ENCODE measurements around the gene PRKCH. TPM values are rescaled to one million over a fixed set of nuclear protein-coding genes. Genes with fewer than 3 reads are reported as not detected.
"Not testable (repeated sequence)": the region's sequence is repeated elsewhere in the genome, so short reads cannot be mapped to it uniquely, and the experiment has no call there.

The PRKCH gene
- total RNA-seq, 1 experiment from 2014 or later: 6.8 TPM

DNA sequence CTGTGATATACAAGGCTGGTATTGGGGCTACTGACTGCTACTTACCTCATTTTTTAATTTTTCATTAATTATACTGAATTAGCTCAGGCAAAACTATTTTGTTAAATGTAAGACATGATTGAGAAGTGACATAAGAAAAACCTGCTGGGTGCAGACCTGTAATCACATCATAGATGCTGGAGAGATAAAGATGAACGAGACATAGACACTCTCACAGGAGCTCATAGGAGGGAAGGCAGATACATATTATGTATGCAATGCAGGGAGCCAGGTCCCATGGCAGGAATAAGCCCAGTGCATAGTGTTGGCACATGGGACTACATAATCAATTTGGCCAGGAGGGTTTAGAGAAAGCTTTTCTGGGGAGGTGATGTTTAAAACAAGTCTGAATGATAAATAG, 74.9 kb downstream of the PRKCH start:
- Histone ChIP-seq H3K27ac (no peak overlapping the region), H3K9me3 (replicated peaks) (no peaks in the 10 kb centered on the region), H3K36me3 (no peaks in the 10 kb centered on the region), H3K4me3 (no peak overlapping the region), H3K27me3 (no peaks in the 10 kb centered on the region), H3K4me1 (no peaks in the 10 kb centered on the region)
- no peak for DNase-seq

DNA sequence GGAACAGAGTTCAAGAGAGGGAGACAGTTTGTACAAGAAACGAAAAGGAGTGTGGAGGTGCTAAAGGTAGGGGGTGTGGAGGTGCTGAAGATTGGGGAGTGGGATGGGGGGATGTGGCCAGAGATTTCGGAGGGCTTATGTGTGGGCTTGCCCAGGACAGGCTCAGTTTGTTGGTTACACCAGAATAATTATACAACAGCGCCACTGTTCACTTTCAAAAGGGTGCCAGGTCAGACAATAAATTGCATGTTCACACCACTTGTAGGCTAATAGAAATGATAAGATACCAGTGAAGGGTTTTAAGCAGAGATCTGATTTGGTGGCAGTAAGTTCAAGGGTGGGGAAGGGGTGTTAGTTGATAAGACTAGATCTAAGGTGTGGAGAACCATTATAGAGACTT, 75.3 kb downstream of the PRKCH start:
- Histone ChIP-seq H3K27me3 (no peaks in the 10 kb centered on the region), H3K27ac (no peak overlapping the region), H3K9me3 (replicated peaks) (no peaks in the 10 kb centered on the region), H3K4me3 (no peak overlapping the region), H3K4me1 (no peaks in the 10 kb centered on the region), H3K36me3 (no peaks in the 10 kb centered on the region)
- no peak for DNase-seq

DNA sequence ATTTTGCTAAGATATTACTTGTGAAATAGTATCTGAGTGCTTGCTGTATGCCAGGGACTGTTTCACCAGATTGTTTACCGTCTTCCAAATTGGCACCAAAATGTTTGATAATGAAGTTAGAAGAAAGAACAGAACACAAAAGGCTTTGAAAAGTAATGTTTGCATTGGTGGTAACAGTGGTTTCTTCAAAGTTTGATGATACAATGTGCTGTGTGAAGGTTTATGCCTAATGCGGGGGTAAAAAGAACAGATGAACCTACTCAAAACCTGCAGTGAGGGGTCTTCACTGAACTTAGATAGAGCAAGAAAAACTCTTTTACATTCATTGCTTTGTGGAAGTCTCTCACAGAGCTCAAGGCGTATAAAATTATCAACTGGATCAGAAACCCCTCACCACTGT, 76.2 kb downstream of the PRKCH start:
- no peak for DNase-seq
- Histone ChIP-seq H3K36me3 (no peaks in the 10 kb centered on the region), H3K4me1 (no peaks in the 10 kb centered on the region), H3K4me3 (no peak overlapping the region), H3K27me3 (no peaks in the 10 kb centered on the region), H3K9me3 (replicated peaks) (no peaks in the 10 kb centered on the region), H3K27ac (no peak overlapping the region)

DNA sequence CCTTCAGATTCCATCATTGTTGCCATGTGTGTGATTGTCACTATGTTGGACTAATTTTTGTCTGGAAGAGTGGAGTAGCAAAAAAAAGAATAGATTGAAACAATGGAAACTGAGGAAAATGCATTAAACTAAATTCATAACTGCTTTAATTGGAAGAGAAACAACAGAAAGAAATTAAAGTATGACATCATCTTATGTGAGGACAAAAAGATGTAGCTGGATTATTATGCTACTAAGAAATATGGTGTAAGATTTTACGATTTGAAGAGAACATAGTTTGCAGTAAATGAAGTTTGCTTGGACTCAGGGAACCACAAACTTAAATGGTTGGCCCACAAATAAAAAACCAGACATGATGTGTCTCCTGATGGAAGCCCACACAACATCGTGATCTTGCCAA, 76.8 kb downstream of the PRKCH start:
- Histone ChIP-seq H3K4me1 (no peaks in the 10 kb centered on the region), H3K27ac (no peak overlapping the region), H3K9me3 (replicated peaks) (no peaks in the 10 kb centered on the region), H3K36me3 (no peaks in the 10 kb centered on the region), H3K4me3 (no peak overlapping the region), H3K27me3 (no peaks in the 10 kb centered on the region)
- DNase-seq: no peak

DNA sequence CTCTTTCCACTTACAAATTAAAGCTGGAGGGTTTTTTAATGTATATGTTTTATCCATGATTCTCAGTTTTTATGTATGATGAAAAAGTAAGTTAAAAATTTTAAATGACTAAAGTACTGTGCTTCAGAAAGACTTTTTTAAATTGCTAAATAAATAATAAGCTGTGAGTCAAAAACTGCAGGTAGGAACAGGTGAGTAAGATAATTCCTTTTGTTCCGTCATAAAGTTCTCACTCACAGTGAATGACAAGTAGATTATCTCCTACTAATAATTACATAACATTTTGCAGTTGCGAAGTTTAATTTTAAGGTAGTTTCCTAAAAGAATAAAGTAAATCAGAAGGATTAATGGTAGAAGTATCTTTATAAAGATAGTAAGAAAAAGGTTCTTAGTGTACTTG, 78.0 kb downstream of the PRKCH start:
- DNase-seq: no peak
- Histone ChIP-seq H3K36me3 (no peaks in the 10 kb centered on the region), H3K4me1 (no peaks in the 10 kb centered on the region), H3K27ac (no peak overlapping the region), H3K4me3 (no peak overlapping the region), H3K9me3 (replicated peaks) (no peaks in the 10 kb centered on the region), H3K27me3 (no peaks in the 10 kb centered on the region)

DNA sequence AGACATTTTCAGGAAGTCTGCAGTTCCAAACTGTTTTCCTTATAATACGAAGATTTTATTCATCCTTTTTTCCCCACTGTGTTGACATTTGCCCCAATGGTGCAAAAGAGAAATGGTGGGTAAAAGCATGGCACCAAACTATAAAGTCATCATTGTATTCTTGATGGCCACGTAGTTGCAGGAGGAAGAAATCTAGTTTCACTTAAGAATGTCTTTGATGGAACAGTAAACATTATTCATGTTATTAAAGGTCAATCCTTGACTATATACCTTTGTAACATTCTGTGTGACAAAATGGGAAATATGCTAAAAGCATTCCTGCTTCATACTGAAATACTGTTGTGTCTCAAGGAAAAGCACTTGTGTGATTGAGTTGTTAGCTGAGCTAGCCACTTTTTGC, 80.1 kb downstream of the PRKCH start:
- H3K27me3 ChIP-seq: no peaks in the 10 kb centered on the region
- no peak overlapping the region for H3K4me3 ChIP-seq
- no peaks in the 10 kb centered on the region for H3K9me3 ChIP-seq (replicated peaks)
- H3K36me3 ChIP-seq: no peaks in the 10 kb centered on the region
- no peaks in the 10 kb centered on the region; the same call in 1 of the 2 replicates for H3K4me1 ChIP-seq
- DNase-seq: no peak
- no peak overlapping the region for H3K27ac ChIP-seq

DNA sequence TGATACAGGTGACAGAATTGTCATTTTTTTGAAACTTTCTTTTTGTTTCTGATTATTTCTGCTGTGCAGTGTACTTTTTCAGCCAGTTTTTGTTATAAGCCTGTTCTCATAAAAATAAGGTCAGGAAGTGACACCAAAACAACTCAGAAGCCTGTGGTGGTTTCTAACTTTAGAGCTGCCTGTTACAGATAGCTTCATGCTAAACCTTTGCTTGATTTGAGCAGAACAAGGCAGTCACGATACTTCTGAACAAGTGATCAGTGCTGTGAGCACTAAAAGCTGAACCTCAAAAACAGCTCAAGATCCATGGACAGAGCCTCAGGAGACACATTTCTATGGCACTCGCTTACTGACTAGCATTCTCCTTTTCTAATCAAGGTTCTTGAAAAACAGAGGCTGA, 82.0 kb downstream of the PRKCH start:
- Histone ChIP-seq H3K9me3 (replicated peaks) (no peaks in the 10 kb centered on the region), H3K4me1 (no peaks in the 10 kb centered on the region; the same call in 1 of the 2 replicates), H3K4me3 (no peak overlapping the region), H3K27ac (no peak overlapping the region), H3K27me3 (no peaks in the 10 kb centered on the region), H3K36me3 (no peaks in the 10 kb centered on the region)
- no peak for DNase-seq

DNA sequence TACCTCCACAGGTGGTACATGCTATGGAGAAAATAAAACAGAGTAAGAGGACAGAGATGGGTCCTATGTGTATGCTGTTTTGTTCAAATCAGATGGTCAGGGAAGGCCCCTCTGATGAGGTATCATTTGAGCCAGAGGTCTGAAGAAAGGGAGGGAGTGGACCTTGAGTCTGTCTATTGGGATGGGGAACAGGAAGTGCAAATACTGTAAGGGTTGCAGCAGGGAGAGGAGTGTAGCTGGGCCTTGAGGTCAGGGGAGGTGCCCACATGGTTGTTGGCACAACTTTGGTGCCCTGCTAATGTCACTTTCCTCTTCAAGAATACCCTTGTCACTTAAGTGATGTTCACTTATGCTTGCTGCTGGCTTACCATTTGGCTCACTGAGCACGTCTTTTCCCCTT, 83.3 kb downstream of the PRKCH start:
- Histone ChIP-seq H3K27ac (no peak overlapping the region), H3K9me3 (replicated peaks) (no peaks in the 10 kb centered on the region), H3K4me1 (no peaks in the 10 kb centered on the region; the same call in 1 of the 2 replicates), H3K36me3 (no peaks in the 10 kb centered on the region), H3K4me3 (no peak overlapping the region), H3K27me3 (no peaks in the 10 kb centered on the region)
- no peak for DNase-seq

DNA sequence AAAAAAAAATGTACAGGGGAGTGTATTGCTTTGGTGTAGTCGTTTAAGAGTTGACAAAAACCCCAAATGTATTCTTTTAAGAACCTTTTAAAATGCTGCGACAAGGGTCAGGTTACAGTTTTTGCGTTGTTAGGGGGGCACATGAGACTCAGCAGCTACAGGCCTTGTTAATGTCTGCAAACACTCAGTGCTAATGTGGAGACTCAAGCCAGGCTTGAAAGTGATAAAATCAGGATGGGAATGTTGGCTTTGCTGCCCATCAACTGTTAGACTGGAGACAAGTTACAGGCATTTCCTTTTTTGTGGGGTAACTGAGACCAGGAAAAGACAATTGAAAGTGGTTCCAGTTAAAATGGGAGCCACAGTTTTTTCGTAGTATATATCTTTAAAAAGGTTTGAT, 84.8 kb downstream of the PRKCH start:
- Histone ChIP-seq H3K4me3 (no peak overlapping the region), H3K4me1 (no peaks in the 10 kb centered on the region; the same call in 1 of the 2 replicates), H3K27me3 (no peaks in the 10 kb centered on the region), H3K9me3 (replicated peaks) (no peaks in the 10 kb centered on the region), H3K36me3 (no peaks in the 10 kb centered on the region), H3K27ac (no peak overlapping the region)
- peak in 1 of 2 experiments; percentile 22 for DNase-seq

DNA sequence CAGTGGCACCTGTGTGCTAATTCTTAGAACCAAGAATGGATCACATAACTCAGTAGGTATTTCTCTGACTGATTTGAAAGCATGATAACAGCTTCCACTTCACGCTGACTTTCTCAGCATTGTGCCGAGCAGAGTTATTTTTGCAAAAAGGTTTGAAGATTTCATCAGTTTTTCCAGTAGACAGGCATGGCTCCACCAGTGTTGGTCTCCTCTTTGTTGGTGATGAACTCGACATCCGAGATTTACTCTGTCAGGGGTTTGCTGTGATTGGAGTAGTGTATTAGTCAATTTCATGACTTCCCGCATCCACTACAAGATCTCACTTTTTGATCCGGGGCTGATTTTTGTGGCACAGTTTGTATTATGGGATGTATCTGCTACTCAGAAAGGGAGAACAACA, 85.3 kb downstream of the PRKCH start:
- no peaks in the 10 kb centered on the region for H3K27me3 ChIP-seq
- H3K4me3 ChIP-seq: no peak overlapping the region
- H3K4me1 ChIP-seq: no peaks in the 10 kb centered on the region; the same call in 1 of the 2 replicates
- H3K27ac ChIP-seq: no peak overlapping the region
- DNase-seq: no peak
- H3K36me3 ChIP-seq: no peaks in the 10 kb centered on the region
- no peaks in the 10 kb centered on the region for H3K9me3 ChIP-seq (replicated peaks)

DNA sequence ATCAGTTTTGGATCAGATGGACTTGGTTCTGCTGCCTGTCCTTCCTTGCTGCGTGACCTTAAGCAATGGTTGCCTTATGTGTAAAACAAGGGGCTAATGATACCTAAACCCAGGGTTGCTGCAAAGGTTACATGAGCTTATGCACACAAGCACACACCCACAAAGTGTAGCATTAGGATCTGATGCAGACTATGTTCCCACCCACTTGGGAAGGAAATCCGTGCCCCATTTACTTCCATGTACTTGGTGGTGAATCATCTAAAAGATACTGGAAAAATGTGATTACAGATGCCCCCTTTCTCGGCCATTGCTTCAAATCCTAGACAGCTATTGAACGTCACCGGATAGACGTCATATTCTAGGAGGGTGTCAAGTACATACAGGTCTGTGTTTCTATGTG, 87.1 kb downstream of the PRKCH start:
- Histone ChIP-seq H3K4me3 (no peak overlapping the region), H3K36me3 (no peaks in the 10 kb centered on the region), H3K4me1 (no peaks in the 10 kb centered on the region; the same call in 1 of the 2 replicates), H3K27me3 (no peaks in the 10 kb centered on the region), H3K9me3 (replicated peaks) (no peaks in the 10 kb centered on the region), H3K27ac (no peak overlapping the region)
- no peak for DNase-seq

DNA sequence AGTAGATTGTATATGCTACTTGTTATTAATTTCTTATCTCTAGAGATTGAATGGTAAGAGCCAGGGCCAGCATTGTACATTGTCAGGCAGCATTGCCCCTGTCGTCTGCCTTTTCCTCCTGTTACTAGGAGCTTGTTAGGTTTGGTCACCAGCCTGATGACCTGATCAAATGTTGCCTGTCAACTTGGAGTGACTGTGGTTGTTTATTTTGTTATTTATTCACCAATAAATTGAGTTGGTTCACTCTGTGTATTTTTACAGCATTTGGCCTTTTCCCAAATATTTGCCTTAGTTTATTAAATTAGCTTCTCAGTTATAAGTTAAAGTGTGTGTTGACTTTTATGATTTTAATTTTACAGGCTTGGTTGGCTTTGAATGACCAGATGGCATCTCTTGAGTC, 88.4 kb downstream of the PRKCH start:
- no peaks in the 10 kb centered on the region for H3K27me3 ChIP-seq
- no peaks in the 10 kb centered on the region for H3K36me3 ChIP-seq
- H3K27ac ChIP-seq: no peak overlapping the region
- H3K4me1 ChIP-seq: no peaks in the 10 kb centered on the region; the same call in 1 of the 2 replicates
- H3K4me3 ChIP-seq: no peak overlapping the region
- no peaks in the 10 kb centered on the region for H3K9me3 ChIP-seq (replicated peaks)
- no peak for DNase-seq

DNA sequence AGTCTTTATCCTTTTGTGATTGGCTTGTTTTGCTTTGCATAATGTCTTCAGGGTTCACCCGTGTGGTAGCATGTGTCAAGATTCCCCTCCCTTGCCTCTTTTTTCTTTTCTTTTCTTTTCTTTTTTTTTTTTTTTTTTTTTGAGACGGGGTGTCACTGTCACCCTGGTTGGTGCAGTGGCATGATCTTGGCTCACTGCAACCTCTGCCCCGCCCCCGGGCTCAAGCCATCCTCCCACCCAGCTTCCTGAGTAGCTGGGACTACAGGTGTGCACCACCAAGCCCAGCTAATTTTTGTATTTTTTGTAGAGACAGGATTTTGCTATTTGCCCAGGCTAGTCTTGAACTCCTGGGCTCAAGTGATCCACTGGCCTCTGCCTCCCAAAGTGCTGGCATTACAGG, 94.6 kb downstream of the PRKCH start:
- H3K27me3 ChIP-seq; H3K9me3 ChIP-seq (replicated peaks); H3K36me3 ChIP-seq; DNase-seq; H3K4me1 ChIP-seq; H3K27ac ChIP-seq; H3K4me3 ChIP-seq: not testable (repeated sequence)

DNA sequence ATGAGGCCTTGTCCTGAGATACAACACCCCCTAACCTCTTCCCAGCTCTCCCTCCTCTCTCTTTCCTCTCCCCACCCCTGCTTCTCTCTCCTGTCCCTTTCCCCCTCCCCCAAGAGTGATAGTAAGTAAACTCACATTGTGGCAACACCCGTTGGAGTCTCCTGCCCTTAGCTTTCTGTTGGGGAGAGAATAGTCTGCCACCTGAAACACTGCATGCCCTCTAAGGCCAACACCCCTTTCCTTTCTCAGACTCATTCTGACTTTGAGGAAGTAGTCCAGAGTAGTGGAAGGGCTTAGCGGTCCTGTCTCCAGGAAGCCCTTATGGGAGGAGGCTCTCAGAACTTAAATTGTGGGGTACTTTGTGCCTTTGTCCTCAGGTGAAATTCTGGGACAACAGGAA, 95.2 kb downstream of the PRKCH start:
- Histone ChIP-seq H3K4me3 (no peak overlapping the region), H3K27me3 (no peaks in the 10 kb centered on the region), H3K9me3 (replicated peaks) (no peaks in the 10 kb centered on the region), H3K4me1 (no peaks in the 10 kb centered on the region), H3K36me3 (no peaks in the 10 kb centered on the region), H3K27ac (no peak overlapping the region)
- no peak for DNase-seq

DNA sequence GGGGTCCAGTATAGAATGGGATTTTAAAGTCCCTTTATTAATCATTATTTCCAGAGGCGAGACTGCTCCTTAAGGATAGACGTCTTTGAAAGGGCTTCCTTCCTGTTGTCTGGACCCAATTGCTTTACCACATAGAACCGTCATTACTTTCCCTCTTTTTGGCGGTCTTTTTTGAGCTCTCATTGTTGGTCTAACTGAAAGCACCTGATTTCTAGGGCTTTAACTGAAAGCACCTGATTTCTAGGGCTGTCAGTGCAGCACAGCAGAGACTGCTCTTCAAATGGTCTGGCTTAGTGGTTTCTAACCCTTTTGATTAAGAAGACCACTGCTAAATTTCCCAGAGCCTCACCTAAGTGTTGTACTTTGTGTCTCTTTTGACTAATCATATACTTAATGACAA, 95.8 kb downstream of the PRKCH start:
- DNase-seq: no peak
- H3K4me1 ChIP-seq: no peaks in the 10 kb centered on the region

DNA sequence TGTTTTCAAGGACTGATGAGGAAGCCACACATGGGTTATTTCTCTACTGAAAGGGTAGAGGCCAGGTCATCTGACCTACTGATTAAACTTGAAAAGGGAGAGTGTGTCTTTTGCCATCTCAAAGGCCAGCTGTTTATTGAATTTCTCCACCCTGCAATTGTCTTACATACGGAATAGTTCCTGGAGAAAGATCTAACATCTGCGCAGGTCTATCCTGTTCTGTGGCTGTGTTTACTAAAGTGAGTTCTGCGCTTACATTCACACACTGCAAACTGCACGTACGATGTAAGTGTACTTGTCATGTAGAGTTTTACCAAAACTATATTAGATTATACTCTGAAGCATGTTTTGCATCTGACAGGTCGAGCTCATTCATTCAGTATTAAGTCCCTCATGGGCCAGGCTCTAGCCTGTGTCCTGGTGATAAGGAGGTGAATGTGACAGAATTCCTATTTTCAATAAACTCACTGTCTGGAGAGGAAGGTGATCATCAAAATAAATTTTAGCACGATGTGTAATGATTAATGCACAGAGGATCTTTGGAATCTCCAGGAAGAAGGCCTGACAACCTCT, 96.6 kb downstream of the PRKCH start:
- no peaks in the 10 kb centered on the region for H3K4me1 ChIP-seq
- no peaks in the 10 kb centered on the region for H3K9me3 ChIP-seq (replicated peaks)
- no peak for DNase-seq
- no peaks in the 10 kb centered on the region for H3K27me3 ChIP-seq
- no peak overlapping the region for H3K4me3 ChIP-seq
- no peaks in the 10 kb centered on the region for H3K36me3 ChIP-seq
- no peak overlapping the region for H3K27ac ChIP-seq

More for the DNA sequence above, 95.8 kb downstream of the PRKCH start:
- no peaks in the 10 kb centered on the region for H3K36me3 ChIP-seq
- no peak overlapping the region for H3K4me3 ChIP-seq
- H3K27me3 ChIP-seq: no peaks in the 10 kb centered on the region
- no peak overlapping the region for H3K27ac ChIP-seq
- no peaks in the 10 kb centered on the region for H3K9me3 ChIP-seq (replicated peaks)

All from SJCRH30 (cell line).